OCI-LY1 (cell line): ENCODE measurements around the gene TOB1.

Experiments used
- EZH2 ChIP-seq: fragments of 200-600 bp; sonication (generic), shearing (Covaris generic); IDR thresholded peaks from 2 replicates; pipeline ENCODE4 v1.8.0; 2017; ENCODE audit warnings: borderline replicate concordance, mixed run types, mild to moderate bottlenecking, antibody characterized with exemption, low read length, moderate library complexity, mixed read lengths
- TF ChIP-seq, protein P1 (sequence below): fragments of 200-600 bp; sonication (generic), shearing (Covaris generic); IDR thresholded peaks from 2 replicates; pipeline ENCODE4 v1.5.1; 2017; ENCODE audit warnings: mild to moderate bottlenecking, antibody characterized with exemption, low read length, moderate library complexity, mixed read lengths

DNA sequence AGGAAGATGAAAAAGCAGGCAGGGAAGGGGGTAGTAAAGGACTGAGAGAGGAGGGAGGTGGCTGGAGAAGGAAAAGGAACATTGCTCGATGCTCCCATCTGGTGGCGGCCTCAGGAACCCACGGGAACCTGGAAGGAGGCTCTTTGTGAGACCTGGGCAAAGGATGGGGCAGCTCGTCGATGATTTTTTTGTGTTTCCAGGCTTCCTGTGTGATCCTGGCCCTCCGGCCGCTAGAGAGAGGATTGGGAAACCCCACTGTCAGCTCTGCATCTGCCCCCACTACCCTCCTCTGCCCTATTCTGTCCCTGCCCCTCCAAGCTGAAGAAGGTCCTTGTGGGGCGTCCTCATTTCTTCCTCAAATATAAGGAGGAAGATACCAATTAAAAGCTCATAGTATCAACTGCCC lies 24.2 kb downstream of the TOB1 start:
- TF ChIP-seq, protein P1, sequence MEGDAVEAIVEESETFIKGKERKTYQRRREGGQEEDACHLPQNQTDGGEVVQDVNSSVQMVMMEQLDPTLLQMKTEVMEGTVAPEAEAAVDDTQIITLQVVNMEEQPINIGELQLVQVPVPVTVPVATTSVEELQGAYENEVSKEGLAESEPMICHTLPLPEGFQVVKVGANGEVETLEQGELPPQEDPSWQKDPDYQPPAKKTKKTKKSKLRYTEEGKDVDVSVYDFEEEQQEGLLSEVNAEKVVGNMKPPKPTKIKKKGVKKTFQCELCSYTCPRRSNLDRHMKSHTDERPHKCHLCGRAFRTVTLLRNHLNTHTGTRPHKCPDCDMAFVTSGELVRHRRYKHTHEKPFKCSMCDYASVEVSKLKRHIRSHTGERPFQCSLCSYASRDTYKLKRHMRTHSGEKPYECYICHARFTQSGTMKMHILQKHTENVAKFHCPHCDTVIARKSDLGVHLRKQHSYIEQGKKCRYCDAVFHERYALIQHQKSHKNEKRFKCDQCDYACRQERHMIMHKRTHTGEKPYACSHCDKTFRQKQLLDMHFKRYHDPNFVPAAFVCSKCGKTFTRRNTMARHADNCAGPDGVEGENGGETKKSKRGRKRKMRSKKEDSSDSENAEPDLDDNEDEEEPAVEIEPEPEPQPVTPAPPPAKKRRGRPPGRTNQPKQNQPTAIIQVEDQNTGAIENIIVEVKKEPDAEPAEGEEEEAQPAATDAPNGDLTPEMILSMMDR = peak; percentile 65
- TF ChIP-seq EZH2 = no peak
